ENCODE results near the gene HES7.

HES7 gene

GRCh38 chr17:8160741-8161221, 36.9 kb upstream of the HES7 start:
- H3K4me3 ChIP-seq (ENCODE audit: low read depth, low read length): no peak overlapping the region

DNA sequence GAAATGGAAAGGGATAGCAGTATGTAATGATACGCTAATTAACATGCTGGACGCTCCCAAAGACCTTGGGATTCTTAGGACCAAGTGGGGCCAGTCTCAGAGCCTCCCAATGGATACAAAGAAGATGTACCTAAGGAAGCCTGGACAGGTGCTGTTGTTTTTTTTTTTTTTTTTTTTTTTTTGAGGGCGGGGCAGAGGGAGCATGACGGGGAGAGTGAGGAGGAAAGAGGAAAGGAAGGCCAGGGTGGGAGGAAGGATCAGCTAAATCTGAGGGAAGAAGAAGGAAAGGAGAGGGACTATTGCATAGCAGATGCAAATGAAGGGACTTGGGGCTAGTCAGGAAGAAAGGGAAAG, 36.3 kb upstream of the HES7 start:
- peaks cover 35% of the 10 kb centered on the region for H3K36me3 ChIP-seq
- H3K4me3 ChIP-seq (ENCODE audit: low read depth, low read length): no peak overlapping the region
- H3K27ac ChIP-seq: no peak overlapping the region
- TF ChIP-seq, protein P1, sequence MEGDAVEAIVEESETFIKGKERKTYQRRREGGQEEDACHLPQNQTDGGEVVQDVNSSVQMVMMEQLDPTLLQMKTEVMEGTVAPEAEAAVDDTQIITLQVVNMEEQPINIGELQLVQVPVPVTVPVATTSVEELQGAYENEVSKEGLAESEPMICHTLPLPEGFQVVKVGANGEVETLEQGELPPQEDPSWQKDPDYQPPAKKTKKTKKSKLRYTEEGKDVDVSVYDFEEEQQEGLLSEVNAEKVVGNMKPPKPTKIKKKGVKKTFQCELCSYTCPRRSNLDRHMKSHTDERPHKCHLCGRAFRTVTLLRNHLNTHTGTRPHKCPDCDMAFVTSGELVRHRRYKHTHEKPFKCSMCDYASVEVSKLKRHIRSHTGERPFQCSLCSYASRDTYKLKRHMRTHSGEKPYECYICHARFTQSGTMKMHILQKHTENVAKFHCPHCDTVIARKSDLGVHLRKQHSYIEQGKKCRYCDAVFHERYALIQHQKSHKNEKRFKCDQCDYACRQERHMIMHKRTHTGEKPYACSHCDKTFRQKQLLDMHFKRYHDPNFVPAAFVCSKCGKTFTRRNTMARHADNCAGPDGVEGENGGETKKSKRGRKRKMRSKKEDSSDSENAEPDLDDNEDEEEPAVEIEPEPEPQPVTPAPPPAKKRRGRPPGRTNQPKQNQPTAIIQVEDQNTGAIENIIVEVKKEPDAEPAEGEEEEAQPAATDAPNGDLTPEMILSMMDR (IDR thresholded peaks at IDR 0.05; ENCODE audit: low read depth, low read length): no peak
- DNase-seq: no peak
- H3K9me3 ChIP-seq (ENCODE audit: severe bottlenecking): no peaks in the 10 kb centered on the region
- no peaks in the 10 kb centered on the region for H3K27me3 ChIP-seq (ENCODE audit: insufficient read depth, low read depth, severe bottlenecking)

More at GRCh38 chr17:8160741-8161221, 36.9 kb upstream of the HES7 start:
- TF ChIP-seq, protein P1 (IDR thresholded peaks at IDR 0.05; ENCODE audit: low read depth, low read length): no peak
- DNase-seq: no peak
- peaks cover 35% of the 10 kb centered on the region for H3K36me3 ChIP-seq
- no peak overlapping the region; the same call in 1 of the 2 replicates for H3K27ac ChIP-seq
- no peaks in the 10 kb centered on the region for H3K27me3 ChIP-seq (ENCODE audit: insufficient read depth, low read depth, severe bottlenecking)
- no peaks in the 10 kb centered on the region for H3K9me3 ChIP-seq (ENCODE audit: severe bottlenecking)

GRCh38 chr17:8159459-8160223, 35.7 kb upstream of the HES7 start:
- no peak for DNase-seq
- no peak overlapping the region for H3K4me3 ChIP-seq (ENCODE audit: low read depth, low read length)
- peaks cover 35% of the 10 kb centered on the region for H3K36me3 ChIP-seq
- no peak overlapping the region for H3K27ac ChIP-seq
- TF ChIP-seq, protein P1 (IDR thresholded peaks at IDR 0.05; ENCODE audit: low read depth, low read length): no peak
- no peaks in the 10 kb centered on the region for H3K27me3 ChIP-seq (ENCODE audit: insufficient read depth, low read depth, severe bottlenecking)
- no peaks in the 10 kb centered on the region for H3K9me3 ChIP-seq (ENCODE audit: severe bottlenecking)

DNA sequence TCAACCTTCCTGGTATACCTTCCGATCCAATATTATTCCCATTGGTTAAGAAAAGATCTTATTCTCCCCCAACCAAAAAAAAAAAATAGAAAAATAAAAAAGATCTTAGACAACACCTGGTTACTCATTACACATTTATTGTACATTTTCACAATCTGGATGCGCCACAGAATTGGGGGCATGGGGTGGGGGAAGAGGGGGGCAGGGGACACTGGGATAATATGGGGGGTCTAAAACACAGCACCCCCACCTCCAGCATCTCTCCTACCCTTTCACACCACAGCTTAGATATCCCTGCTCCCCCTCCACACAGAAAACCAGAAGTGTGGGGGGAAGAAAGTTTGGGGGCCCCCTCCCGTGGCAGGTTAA, 35.1 kb upstream of the HES7 start:
- H3K27ac ChIP-seq: no peak overlapping the region
- H3K9me3 ChIP-seq (ENCODE audit: severe bottlenecking): no peaks in the 10 kb centered on the region
- no peak for DNase-seq
- TF ChIP-seq, protein P1 (IDR thresholded peaks at IDR 0.05; ENCODE audit: low read depth, low read length): no peak
- H3K36me3 ChIP-seq: peaks cover 35% of the 10 kb centered on the region
- no peak overlapping the region for H3K4me3 ChIP-seq (ENCODE audit: low read depth, low read length)
- H3K27me3 ChIP-seq (ENCODE audit: insufficient read depth, low read depth, severe bottlenecking): no peaks in the 10 kb centered on the region

GRCh38 chr17:8158267-8159031, 34.5 kb upstream of the HES7 start:
- TF ChIP-seq, protein P1 (IDR thresholded peaks at IDR 0.05; ENCODE audit: low read depth, low read length): peak; percentile 84
- H3K27ac ChIP-seq: no peak overlapping the region
- peaks cover 35% of the 10 kb centered on the region for H3K36me3 ChIP-seq
- peak; percentile 92 for DNase-seq
- no peaks in the 10 kb centered on the region for H3K27me3 ChIP-seq (ENCODE audit: insufficient read depth, low read depth, severe bottlenecking)
- H3K9me3 ChIP-seq (ENCODE audit: severe bottlenecking): no peaks in the 10 kb centered on the region
- H3K4me3 ChIP-seq (ENCODE audit: low read depth, low read length): no peak overlapping the region
